Neural crest cell (in vitro differentiated cells): ENCODE measurements around the gene CHST14. TPM values are rescaled to one million over a fixed set of nuclear protein-coding genes. Genes with fewer than 3 reads are reported as not detected.

Experiments
- DNase-seq: peaks from one replicate; pipeline ENCODE4 v3.0.0; 2021; ENCODE audit warnings: low read depth, mixed read lengths, low spot score
- H3K27ac Mint-ChIP-seq: one replicate; pipeline ENCODE4 v1.8.0; 2021; ENCODE audit warnings: mild to moderate bottlenecking, mixed read lengths; ENCODE audit not compliant: unreplicated experiment
- H3K27me3 Mint-ChIP-seq: 2 replicates; pipeline ENCODE4 v1.8.0; 2021; ENCODE audit warnings: low read depth, mild to moderate bottlenecking, mixed read lengths
- H3K36me3 Mint-ChIP-seq: 2 replicates; pipeline ENCODE4 v1.8.0; 2021; ENCODE audit warnings: low read depth, mild to moderate bottlenecking, mixed read lengths
- H3K4me1 Mint-ChIP-seq: 2 replicates; pipeline ENCODE4 v1.8.0; 2021; ENCODE audit warnings: mixed read lengths
- H3K4me3 Mint-ChIP-seq: one replicate; pipeline ENCODE4 v1.8.0; 2021; ENCODE audit warnings: mild to moderate bottlenecking, mixed read lengths
- H3K9me3 Mint-ChIP-seq: 2 replicates; pipeline ENCODE4 v1.8.0; 2021; ENCODE audit warnings: mixed read lengths
- CTCF ChIP-seq: fragments of 200-600 bp; sonication (generic); conservative IDR thresholded peaks from 2 replicates; pipeline ENCODE4 v1.5.0; 2021; ENCODE audit warnings: antibody characterized with exemption, mild to moderate bottlenecking
- total RNA-seq: library from RNA; stranded (reverse); gene quantifications from 2 replicates; pipeline ENCODE4 v1.2.1, GENCODE V29; 2021

Gene CHST14
- total RNA-seq, 1 donor from 2014 or later = 37.1 TPM

GRCh38 chr15:40493089-40493840 lies 22.5 kb downstream of the CHST14 start:
- no peak for TF ChIP-seq CTCF
- H3K36me3 Mint-ChIP-seq = no peaks in the 10 kb centered on the region
- no peak overlapping the region for H3K4me3 Mint-ChIP-seq
- H3K27ac Mint-ChIP-seq = no peak overlapping the region
- H3K27me3 Mint-ChIP-seq = peaks cover 2% of the 10 kb centered on the region
- H3K4me1 Mint-ChIP-seq = peaks cover 13% of the 10 kb centered on the region
- no peak for DNase-seq
- H3K9me3 Mint-ChIP-seq = no peaks in the 10 kb centered on the region

- H3K4me1 Mint-ChIP-seq = peaks cover 13% of the 10 kb centered on the region
- no peaks in the 10 kb centered on the region for H3K36me3 Mint-ChIP-seq
- H3K27ac Mint-ChIP-seq = no peak overlapping the region
- peaks cover 10% of the 10 kb centered on the region for H3K27me3 Mint-ChIP-seq
- no peak overlapping the region for H3K4me3 Mint-ChIP-seq
- no peak for TF ChIP-seq CTCF
- H3K9me3 Mint-ChIP-seq = no peaks in the 10 kb centered on the region
- DNase-seq = no peak
Measured at GRCh38 chr15:40495516-40495915, 24.7 kb downstream of the CHST14 start.

- no peak for DNase-seq
- H3K9me3 Mint-ChIP-seq = no peaks in the 10 kb centered on the region
- no peak for TF ChIP-seq CTCF
Measured at GRCh38 chr15:40498418-40498817, 27.6 kb downstream of the CHST14 start.

GRCh38 chr15:40498891-40499290 lies 28.1 kb downstream of the CHST14 start:
- H3K9me3 Mint-ChIP-seq = no peaks in the 10 kb centered on the region
- H3K36me3 Mint-ChIP-seq = no peaks in the 10 kb centered on the region
- TF ChIP-seq CTCF = no peak
- peaks cover 16% of the 10 kb centered on the region for H3K27me3 Mint-ChIP-seq
- peaks cover 6% of the 10 kb centered on the region for H3K4me1 Mint-ChIP-seq
- H3K4me3 Mint-ChIP-seq = no peak overlapping the region
- no peak overlapping the region for H3K27ac Mint-ChIP-seq
- no peak for DNase-seq

More at GRCh38 chr15:40498418-40498817, 27.6 kb downstream of the CHST14 start:
- no peak overlapping the region for H3K27ac Mint-ChIP-seq
- H3K4me3 Mint-ChIP-seq = no peak overlapping the region
- H3K4me1 Mint-ChIP-seq = peaks cover 11% of the 10 kb centered on the region
- H3K36me3 Mint-ChIP-seq = no peaks in the 10 kb centered on the region
- H3K27me3 Mint-ChIP-seq = peaks cover 16% of the 10 kb centered on the region

GRCh38 chr15:40499931-40500330 lies 29.1 kb downstream of the CHST14 start:
- no peak for DNase-seq
- Mint-ChIP-seq H3K27ac (no peak overlapping the region), H3K9me3 (no peaks in the 10 kb centered on the region), H3K4me3 (no peak overlapping the region), H3K4me1 (no peaks in the 10 kb centered on the region), H3K27me3 (peaks cover 22% of the 10 kb centered on the region), H3K36me3 (no peaks in the 10 kb centered on the region)
- TF ChIP-seq CTCF = no peak
